PC-9 (cell line): ENCODE measurements around the gene PNKP. TPM values are rescaled to one million over a fixed set of nuclear protein-coding genes. Genes with fewer than 3 reads are reported as not detected.

Experiments used
- BruUV-seq: library from RNA; stranded (reverse); fragments of 400-500 nt; replicated peaks from 2 replicates; lab custom pipeline; 2021; lab: Mats Ljungman, UMichigan
- CTCF ChIA-PET: fragments of 300-600 bp; sonication (Branson Sonifier 250); formaldehyde crosslinking; loops from one replicate; lab custom pipeline; 2022; ENCODE audit warnings: antibody characterized with exemption; lab: Charles Lee
- POLR2A ChIA-PET: fragments of 300-600 bp; sonication (Branson Sonifier 250); formaldehyde crosslinking; loops from one replicate; lab custom pipeline; 2022; ENCODE audit warnings: antibody characterized with exemption; ENCODE audit not compliant: unreplicated experiment; lab: Charles Lee
- DNase-seq, 2 experiments: peaks; one replicate each; pipeline versions ENCODE4 v3.0.0 to v3.0.0-alpha.2; 2015 to 2022; ENCODE audit warnings: mixed read lengths in 1 of 2
- H2AFZ ChIP-seq: fragments of 200-600 bp; sonication (generic); 2 replicates; pipeline ENCODE4 v1.8.1; 2017; ENCODE audit warnings: antibody characterized with exemption
- H3F3A ChIP-seq: fragments of 200-600 bp; sonication (generic); 2 replicates; pipeline ENCODE4 v1.8.1; 2017; ENCODE audit warnings: antibody characterized with exemption, mild to moderate bottlenecking, low read depth; ENCODE audit not compliant: insufficient read depth
- H3K27ac ChIP-seq: fragments of 200-600 bp; sonication (generic); 2 replicates; pipeline ENCODE4 v1.6.1; 2016; ENCODE audit warnings: mixed run types
- H3K27me3 ChIP-seq: fragments of 200-600 bp; sonication (generic); 2 replicates; pipeline ENCODE4 v1.6.1; 2016; ENCODE audit warnings: low read depth, mixed run types; ENCODE audit not compliant: insufficient read depth
- H3K36me3 ChIP-seq: fragments of 200-600 bp; sonication (generic); 2 replicates; pipeline ENCODE4 v1.6.1; 2016; ENCODE audit warnings: low read depth, mixed run types
- H3K4me1 ChIP-seq: fragments of 200-600 bp; sonication (generic); replicated peaks from 2 replicates; pipeline ENCODE4 v1.6.1; 2016; ENCODE audit warnings: mixed run types; ENCODE audit not compliant: insufficient read depth
- H3K4me2 ChIP-seq: fragments of 200-600 bp; sonication (generic); 2 replicates; pipeline ENCODE4 v1.6.1; 2017; ENCODE audit warnings: mixed run types
- H3K4me3 ChIP-seq: fragments of 200-600 bp; sonication (generic); 2 replicates; pipeline ENCODE4 v1.6.1; 2016; ENCODE audit warnings: mixed run types
- H3K79me2 ChIP-seq: fragments of 200-600 bp; sonication (generic); 2 replicates; pipeline ENCODE4 v1.6.1; 2017; ENCODE audit warnings: low read depth, mixed run types
- H3K9me2 ChIP-seq: fragments of 200-600 bp; sonication (generic); 2 replicates; pipeline ENCODE4 v1.8.1; 2017; ENCODE audit warnings: mild to moderate bottlenecking; ENCODE audit not compliant: insufficient read depth
- H3K9me3 ChIP-seq: fragments of 200-600 bp; sonication (generic); 2 replicates; pipeline ENCODE4 v1.8.1; 2016; ENCODE audit warnings: low read depth; ENCODE audit not compliant: insufficient read depth
- H4K20me1 ChIP-seq: fragments of 200-600 bp; sonication (generic); 2 replicates; pipeline ENCODE4 v1.8.1; 2017; ENCODE audit not compliant: insufficient read depth
- EZH2 ChIP-seq: fragments of 200-600 bp; sonication (generic); IDR thresholded peaks from 2 replicates; pipeline ENCODE4 v1.8.0; 2017; ENCODE audit warnings: antibody characterized with exemption, low read depth
- intact Hi-C: fragments of 100-400 bp; cut with micrococcal nuclease; formaldehyde crosslinking; loops from one replicate; pipeline ENCODE4 v1.10.0; 2022; ENCODE audit not compliant: unreplicated experiment
- total RNA-seq: library from RNA; stranded (reverse); gene quantifications from 2 replicates; pipeline ENCODE4 v1.2.3, GENCODE V29; 2021
- TF ChIP-seq, protein P1 (sequence below): fragments of 200-600 bp; sonication (generic); conservative IDR thresholded peaks from 2 replicates; pipeline ENCODE4 v1.6.1; 2017; ENCODE audit warnings: mixed run types, antibody characterized with exemption, mild to moderate bottlenecking, moderate library complexity

The PNKP gene
- total RNA-seq, 1 experiment from 2014 or later, result 82.7 TPM

- H3K27me3 ChIP-seq, result no peaks in the 10 kb centered on the region
- H3K27ac ChIP-seq, result peak overlapping the region; percentile 43
- H3F3A ChIP-seq, result peaks cover 51% of the 10 kb centered on the region; the same call in 1 of the 2 replicates
- BruUV-seq, result no TSS peak
- peaks cover 13% of the 10 kb centered on the region for H4K20me1 ChIP-seq
- intact Hi-C loops, result loop anchor here (1.0 kb wide), 1 partner anchor 171 kb away; the partner anchor contains the start of gene PRMT1
- peaks cover 30% of the 10 kb centered on the region for H3K79me2 ChIP-seq
- H2AFZ ChIP-seq, result no peak overlapping the region
- no peaks in the 10 kb centered on the region for H3K36me3 ChIP-seq
- H3K4me1 ChIP-seq, result peaks cover 34% of the 10 kb centered on the region
- H3K4me2 ChIP-seq, result peak overlapping the region; percentile 35
- CTCF ChIA-PET, result interaction anchor here (0.6 kb wide), 1 partner anchor 774 kb away, joined by 4 read pairs; no protein-coding TSS in a partner anchor
- no peaks in the 10 kb centered on the region for H3K9me2 ChIP-seq
- H3K9me3 ChIP-seq, result no peaks in the 10 kb centered on the region
- DNase-seq, result peak in 1 of 2 experiments; percentile 80
- POLR2A ChIA-PET, result interaction anchor here (0.5 to 1.1 kb wide), 6 partner anchors 18 to 734 kb away, joined by 3 to 16 read pairs (median 4); partner anchors contain the start of genes AP2A1 and LIN7B
- H3K4me3 ChIP-seq, result no peak overlapping the region; the same call in 1 of the 2 replicates
- TF ChIP-seq EZH2, result no peak
- TF ChIP-seq, protein P1, sequence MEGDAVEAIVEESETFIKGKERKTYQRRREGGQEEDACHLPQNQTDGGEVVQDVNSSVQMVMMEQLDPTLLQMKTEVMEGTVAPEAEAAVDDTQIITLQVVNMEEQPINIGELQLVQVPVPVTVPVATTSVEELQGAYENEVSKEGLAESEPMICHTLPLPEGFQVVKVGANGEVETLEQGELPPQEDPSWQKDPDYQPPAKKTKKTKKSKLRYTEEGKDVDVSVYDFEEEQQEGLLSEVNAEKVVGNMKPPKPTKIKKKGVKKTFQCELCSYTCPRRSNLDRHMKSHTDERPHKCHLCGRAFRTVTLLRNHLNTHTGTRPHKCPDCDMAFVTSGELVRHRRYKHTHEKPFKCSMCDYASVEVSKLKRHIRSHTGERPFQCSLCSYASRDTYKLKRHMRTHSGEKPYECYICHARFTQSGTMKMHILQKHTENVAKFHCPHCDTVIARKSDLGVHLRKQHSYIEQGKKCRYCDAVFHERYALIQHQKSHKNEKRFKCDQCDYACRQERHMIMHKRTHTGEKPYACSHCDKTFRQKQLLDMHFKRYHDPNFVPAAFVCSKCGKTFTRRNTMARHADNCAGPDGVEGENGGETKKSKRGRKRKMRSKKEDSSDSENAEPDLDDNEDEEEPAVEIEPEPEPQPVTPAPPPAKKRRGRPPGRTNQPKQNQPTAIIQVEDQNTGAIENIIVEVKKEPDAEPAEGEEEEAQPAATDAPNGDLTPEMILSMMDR, result no peak
Measured at GRCh38 chr19:49847731-49848696, 19.4 kb downstream of the PNKP start.

GRCh38 chr19:49846408-49846807 is 21.0 kb downstream of the PNKP start:
- peaks cover 23% of the 10 kb centered on the region for H3K4me1 ChIP-seq
- no peak overlapping the region for H3K27ac ChIP-seq
- no peak for DNase-seq
- BruUV-seq, result no TSS peak
- no peaks in the 10 kb centered on the region for H3K9me2 ChIP-seq
- H3F3A ChIP-seq, result peaks cover 51% of the 10 kb centered on the region; the same call in 1 of the 2 replicates
- intact Hi-C loops, result no loop called here
- 0 out of 2 replicates have a peak, but pooled peaks cover 3% of the 10 kb centered on the region for H4K20me1 ChIP-seq
- no peak overlapping the region for H3K4me2 ChIP-seq
- H3K4me3 ChIP-seq, result no peak overlapping the region
- TF ChIP-seq, protein P1, result no peak
- TF ChIP-seq EZH2, result no peak
- H3K36me3 ChIP-seq, result no peaks in the 10 kb centered on the region
- no peaks in the 10 kb centered on the region for H3K9me3 ChIP-seq
- peaks cover 16% of the 10 kb centered on the region; the same call in 1 of the 2 replicates for H3K79me2 ChIP-seq
- no peak overlapping the region for H2AFZ ChIP-seq
- CTCF ChIA-PET, result no interaction called here
- POLR2A ChIA-PET, result no interaction called here
- no peaks in the 10 kb centered on the region for H3K27me3 ChIP-seq

- H3K27ac ChIP-seq, result no peak overlapping the region
- H3K4me3 ChIP-seq, result no peak overlapping the region
- H3K79me2 ChIP-seq, result peaks cover 16% of the 10 kb centered on the region; the same call in 1 of the 2 replicates
- peaks cover 54% of the 10 kb centered on the region; the same call in 1 of the 2 replicates for H3F3A ChIP-seq
- peaks cover 3% of the 10 kb centered on the region; the same call in 1 of the 2 replicates for H4K20me1 ChIP-seq
- no peak overlapping the region for H3K4me2 ChIP-seq
- peaks cover 23% of the 10 kb centered on the region for H3K4me1 ChIP-seq
- intact Hi-C loops, result no loop called here
- TF ChIP-seq, protein P1, result no peak
- no peak for TF ChIP-seq EZH2
- peaks cover 8% of the 10 kb centered on the region; the same call in 1 of the 2 replicates for H3K36me3 ChIP-seq
- POLR2A ChIA-PET, result no interaction called here
- no TSS peak for BruUV-seq
- H3K9me3 ChIP-seq, result no peaks in the 10 kb centered on the region
- DNase-seq, result no peak
- H3K9me2 ChIP-seq, result no peaks in the 10 kb centered on the region
- CTCF ChIA-PET, result no interaction called here
- no peak overlapping the region for H2AFZ ChIP-seq
- H3K27me3 ChIP-seq, result no peaks in the 10 kb centered on the region
Measured at GRCh38 chr19:49845414-49845813, 22.0 kb downstream of the PNKP start.
